HEK293T (cell line): ENCODE measurements around the gene MSMO1.
"Not testable (repeated sequence)": the region's sequence is repeated elsewhere in the genome, so short reads cannot be mapped to it uniquely, and the experiment has no call there.

ENCODE experiments used
- ARNT ChIP-seq: fragments of 450-650 bp; IDR thresholded peaks from 2 replicates; pipeline ENCODE4 v1.6.1; 2017; ENCODE audit warnings: mild to moderate bottlenecking
- BHLHE40 ChIP-seq: fragments of 450-650 bp; IDR thresholded peaks from 2 replicates; pipeline ENCODE4 v1.6.1; 2016; ENCODE audit warnings: mild to moderate bottlenecking, moderate library complexity, borderline replicate concordance
- CTBP1 ChIP-seq: fragments of 450-650 bp; IDR thresholded peaks from 2 replicates; pipeline ENCODE4 v1.6.1; 2016; ENCODE audit warnings: borderline replicate concordance
- FOXA1 ChIP-seq: fragments of 450-650 bp; IDR thresholded peaks from 2 replicates; pipeline ENCODE4 v1.6.1; 2016; ENCODE audit warnings: mild to moderate bottlenecking
- FOXK2 ChIP-seq: fragments of 450-650 bp; IDR thresholded peaks from 2 replicates; pipeline ENCODE4 v1.6.1; 2016; ENCODE audit warnings: mild to moderate bottlenecking
- FOXM1 ChIP-seq: fragments of 450-650 bp; IDR thresholded peaks from 2 replicates; pipeline ENCODE4 v1.6.1; 2017; ENCODE audit warnings: mild to moderate bottlenecking, borderline replicate concordance
- NFRKB ChIP-seq: fragments of 450-650 bp; IDR thresholded peaks from 2 replicates; pipeline ENCODE4 v1.6.1; 2016; ENCODE audit warnings: mild to moderate bottlenecking, moderate library complexity
- SP1 ChIP-seq: fragments of 450-650 bp; IDR thresholded peaks from 2 replicates; pipeline ENCODE4 v1.6.1; 2017
- SUZ12 ChIP-seq: fragments of 450-650 bp; IDR thresholded peaks from 2 replicates; pipeline ENCODE4 v1.6.1; 2016; ENCODE audit warnings: mild to moderate bottlenecking
- TARDBP ChIP-seq: fragments of 450-650 bp; IDR thresholded peaks from 2 replicates; pipeline ENCODE4 v1.6.1; 2016

GRCh38 chr4:165284697-165285096 is 42.8 kb upstream of the MSMO1 start:
- TF ChIP-seq TARDBP, NFRKB, FOXA1, CTBP1, ARNT, SP1, SUZ12, FOXK2, BHLHE40, FOXM1: not testable (repeated sequence)
